HG02981 (cell line): ENCODE measurements around the gene POLR2L.

Experiments used
- ATAC-seq: cut with Tn5 transposase; IDR thresholded peaks from one replicate; pipeline ENCODE4 v1.9.1; 2021; ENCODE audit warnings: mild to moderate bottlenecking, moderate library complexity; ENCODE audit not compliant: unreplicated experiment

Gene POLR2L

DNA sequence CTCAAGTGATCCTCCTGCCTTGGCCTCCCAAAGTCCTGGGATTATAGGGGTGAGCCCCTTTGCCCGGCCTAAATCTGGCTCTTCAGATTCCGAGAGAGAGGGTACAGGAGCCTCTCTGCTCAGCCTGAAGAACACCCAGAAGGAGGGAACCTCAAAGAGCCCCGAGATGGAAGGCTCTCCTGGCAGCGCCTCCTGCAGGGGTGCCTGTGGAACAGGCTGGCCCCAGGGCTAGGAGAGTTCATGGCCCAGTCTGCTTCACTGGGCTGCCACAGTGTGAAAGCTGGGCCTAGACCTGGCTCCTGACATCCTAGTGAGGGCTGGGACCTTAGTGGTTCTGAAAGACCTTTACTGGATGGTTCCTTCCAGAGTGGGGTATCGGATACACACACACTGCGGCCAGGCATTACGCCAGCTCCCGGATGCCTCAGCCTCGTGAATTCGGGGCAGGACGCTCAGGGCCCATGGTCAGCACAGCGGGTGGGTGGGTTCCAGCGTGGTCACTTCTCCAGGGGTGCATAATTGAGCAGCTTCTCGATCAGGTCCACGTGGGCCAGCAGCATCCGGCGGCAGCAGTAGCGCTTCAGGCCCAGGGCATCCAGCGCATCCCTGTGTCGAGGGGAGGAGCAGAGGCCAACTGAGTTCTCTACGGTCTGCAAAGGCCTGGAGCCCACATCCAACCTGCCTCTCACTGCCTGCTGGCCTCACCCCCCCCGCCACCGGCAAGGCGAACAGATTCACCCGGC, 2.3 kb downstream of the POLR2L start:
- ATAC-seq = no peak

DNA sequence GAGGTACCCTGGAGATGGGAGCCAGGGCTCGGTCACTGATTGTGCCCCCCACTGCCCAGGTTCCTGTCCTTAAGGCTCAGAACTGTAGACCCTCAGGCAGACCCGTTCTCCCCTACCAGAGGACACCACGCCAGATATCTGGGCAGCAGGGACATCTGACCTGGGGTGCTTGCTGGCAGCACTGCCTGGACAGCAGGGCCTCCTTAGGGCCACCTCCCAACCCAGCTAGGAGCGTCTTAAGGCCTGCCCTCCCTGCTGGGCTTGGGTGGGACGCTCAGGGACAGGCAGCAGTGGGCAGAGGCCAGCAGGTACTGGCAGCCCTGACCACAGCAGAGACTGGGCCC, 3.1 kb downstream of the POLR2L start:
- ATAC-seq = no peak

GRCh38 chr11:838441-839279, 3.7 kb downstream of the POLR2L start:
- no peak for ATAC-seq

- no peak for ATAC-seq
These were observed 4.4 kb downstream of the POLR2L start for GRCh38 chr11:837990-838307.

DNA sequence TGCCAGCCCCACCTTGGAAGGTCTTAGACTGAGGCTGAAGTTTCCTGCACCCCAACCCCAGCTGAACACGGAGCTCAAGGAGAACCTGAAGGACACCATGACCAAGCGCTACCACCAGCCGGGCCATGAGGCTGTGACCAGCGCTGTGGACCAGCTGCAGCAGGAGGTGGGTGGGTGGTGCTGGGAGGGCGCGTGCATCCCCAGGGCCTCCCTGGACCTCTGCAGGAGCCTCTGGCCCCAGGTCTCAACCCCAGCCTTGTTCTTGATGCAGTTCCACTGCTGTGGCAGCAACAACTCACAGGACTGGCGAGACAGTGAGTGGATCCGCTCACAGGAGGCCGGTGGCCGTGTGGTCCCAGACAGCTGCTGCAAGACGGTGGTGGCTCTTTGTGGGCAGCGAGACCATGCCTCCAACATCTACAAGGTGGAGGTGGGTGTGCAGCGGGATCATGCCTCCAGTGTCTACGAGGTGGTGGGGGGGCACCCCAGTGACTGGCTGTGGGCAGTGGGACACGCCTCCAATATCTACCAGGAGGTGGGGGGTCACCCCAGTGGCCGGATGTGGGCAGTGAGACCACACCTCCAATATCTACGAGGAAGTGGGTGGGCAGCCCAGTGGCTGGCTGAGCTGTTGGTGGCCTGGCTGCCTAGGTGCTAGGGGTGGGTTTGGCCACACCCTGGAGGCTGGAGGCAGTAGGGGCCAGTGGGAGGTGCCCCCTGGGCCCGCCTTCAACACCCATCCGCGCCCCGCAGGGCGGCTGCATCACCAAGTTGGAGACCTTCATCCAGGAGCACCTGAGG, 4.9 kb downstream of the POLR2L start:
- ATAC-seq = no peak

GRCh38 chr11:836700-837099, 5.6 kb downstream of the POLR2L start:
- ATAC-seq = no peak

GRCh38 chr11:836274-836673, 6.1 kb downstream of the POLR2L start:
- no peak for ATAC-seq

DNA sequence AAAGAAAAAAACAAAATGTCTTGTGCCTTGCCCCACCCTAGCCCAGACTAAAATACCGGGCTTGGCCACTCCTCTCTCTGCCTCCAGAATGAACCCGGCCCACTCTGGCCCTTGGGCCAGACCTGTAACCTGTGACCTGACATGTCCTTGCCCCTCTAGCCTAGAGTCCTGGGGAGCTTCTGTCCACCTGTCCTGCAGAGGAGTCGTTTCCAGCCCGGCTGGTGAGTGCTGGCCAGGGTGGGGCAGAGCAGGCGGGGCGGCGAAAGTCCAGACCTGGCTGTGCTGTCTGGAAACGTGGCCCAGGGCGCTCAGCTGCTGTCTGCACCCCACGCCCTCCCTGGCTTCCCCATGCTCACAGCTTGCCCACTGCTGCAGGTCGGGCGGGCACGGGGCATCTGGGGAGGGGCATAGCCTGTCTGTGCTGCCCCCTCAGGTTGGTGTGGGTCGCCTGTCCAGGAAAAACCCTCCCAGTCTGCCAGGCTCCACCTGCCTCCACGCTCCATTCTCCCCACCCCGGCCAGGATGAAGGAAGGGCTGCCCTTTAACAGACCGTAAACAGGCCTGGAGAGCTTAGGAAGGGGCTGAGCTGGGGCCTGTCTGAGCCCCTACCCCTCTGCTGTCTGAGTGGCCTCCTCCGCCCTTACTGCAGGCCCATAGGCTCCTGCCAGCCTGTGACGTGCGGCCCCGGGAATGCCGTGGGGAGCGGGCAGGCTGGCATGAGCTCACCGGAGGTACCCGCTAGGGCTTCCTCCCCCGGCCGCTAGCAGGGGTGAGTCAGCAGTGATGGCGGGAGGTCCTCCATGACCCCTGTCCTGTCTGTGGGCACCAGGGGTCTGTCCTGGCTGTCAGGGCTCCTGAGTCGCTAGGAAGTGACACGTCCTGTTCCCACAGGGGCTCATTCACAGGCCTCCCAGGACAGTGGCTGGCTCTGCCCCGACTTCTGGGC, 7.7 kb downstream of the POLR2L start:
- ATAC-seq = no peak

- no peak for ATAC-seq
These were observed 8.4 kb downstream of the POLR2L start for GRCh38 chr11:833849-834311.

GRCh38 chr11:833114-833791, 9.1 kb downstream of the POLR2L start:
- ATAC-seq = no peak

DNA sequence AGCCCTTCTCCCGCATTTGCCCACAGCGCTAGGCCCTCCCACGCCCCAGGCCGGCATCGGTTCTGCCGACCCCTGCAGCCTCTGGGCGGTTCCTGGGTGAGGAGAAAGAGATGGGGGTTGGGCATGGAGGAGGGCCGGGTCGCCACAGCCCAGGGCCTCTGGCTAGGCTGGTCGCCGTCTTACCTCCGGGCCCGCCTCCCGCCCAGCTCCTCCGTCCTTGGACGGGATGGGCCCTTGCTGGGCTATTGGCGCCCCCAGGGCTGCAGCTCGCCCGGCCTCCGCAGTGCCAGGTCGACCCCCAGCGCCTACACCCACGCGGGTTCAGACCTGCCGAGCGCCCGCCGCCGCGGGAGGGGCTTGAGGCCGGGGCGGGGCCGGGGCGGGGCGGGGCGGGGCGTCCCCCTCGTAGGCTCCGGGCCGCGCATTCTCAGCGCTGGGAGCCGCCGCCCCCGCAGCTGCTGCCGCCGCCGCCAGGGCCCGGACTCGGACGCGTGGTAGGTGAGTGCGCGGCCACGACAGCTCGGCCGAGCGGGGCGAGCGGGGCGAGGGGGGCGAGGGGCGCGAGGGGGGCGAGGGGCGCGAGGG, 9.7 kb downstream of the POLR2L start, which contains the start of gene CD151:
TSS of gene CD151 (plus strand) at position 424 of the 585 bp plus-strand sequence. CDS start 3,118 bp downstream, outside the sequence.
- ATAC-seq = peak; percentile 40

DNA sequence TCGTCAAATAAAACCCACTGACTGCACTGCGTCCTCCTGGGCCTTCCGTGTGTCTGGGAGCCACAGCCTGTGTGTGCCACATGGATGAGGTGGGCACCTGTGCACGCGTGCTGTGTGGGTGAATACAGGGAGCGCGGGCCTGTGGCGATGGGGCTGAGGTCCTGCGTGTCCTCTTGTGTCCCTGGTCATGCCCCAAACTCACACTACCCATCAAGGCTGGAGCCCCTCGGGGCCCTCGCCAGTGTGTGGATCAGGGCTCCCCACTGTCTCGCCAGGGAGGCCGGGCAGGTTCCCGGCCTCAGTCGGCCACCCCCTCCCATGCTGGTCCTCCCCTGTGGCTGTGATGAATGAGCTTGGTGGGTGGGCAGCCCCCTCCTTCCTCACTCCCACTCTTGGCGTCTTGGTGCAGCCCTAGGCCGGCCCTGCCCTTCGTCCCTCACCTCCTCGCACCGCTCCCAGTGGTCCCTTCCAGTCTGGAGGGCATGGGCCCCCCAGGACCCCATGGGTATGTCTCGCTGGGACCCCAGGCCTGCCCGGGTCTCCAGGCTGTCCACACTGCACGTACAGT, 10.3 kb downstream of the POLR2L start:
- no peak for ATAC-seq

DNA sequence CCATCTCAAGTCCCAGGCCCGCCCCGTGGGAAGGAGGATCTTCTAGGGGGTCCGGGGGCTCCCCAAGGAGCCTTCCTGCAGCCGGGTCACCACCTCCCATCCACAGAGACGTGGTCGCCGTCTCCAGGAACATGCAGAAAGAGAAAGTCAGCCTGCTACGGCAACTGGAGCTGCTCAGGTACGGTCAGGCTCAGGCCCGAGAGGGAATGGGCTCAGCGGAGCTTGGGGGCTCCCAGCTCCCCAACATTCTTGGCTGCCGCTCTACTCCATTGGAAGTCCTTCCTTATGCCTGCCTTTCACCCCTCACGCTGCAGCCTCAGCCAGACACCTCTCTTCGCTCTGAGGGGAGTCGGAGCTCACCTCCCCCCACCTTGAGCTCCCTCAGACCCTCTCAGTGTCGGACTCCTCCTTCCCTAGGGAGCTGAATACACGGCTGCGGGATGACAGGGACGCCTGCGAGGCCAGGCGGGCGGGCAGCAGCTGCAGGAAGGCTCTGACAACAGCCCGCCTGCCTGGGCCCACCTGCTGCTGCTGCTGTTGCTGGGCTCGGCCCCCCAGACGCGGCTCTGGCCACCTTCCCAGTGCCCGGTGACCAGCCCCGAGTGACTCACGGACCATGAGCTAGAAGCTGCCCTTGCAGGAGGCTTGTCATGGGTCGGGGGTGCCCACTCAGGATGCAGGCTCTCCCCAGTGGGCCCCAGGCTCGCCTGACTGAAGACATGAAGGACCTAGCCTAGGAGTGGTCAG, 11.0 kb downstream of the POLR2L start:
- no peak for ATAC-seq

GRCh38 chr11:830295-831117, 11.8 kb downstream of the POLR2L start:
- no peak for ATAC-seq

GRCh38 chr11:829847-830294, 12.5 kb downstream of the POLR2L start:
- ATAC-seq = no peak

DNA sequence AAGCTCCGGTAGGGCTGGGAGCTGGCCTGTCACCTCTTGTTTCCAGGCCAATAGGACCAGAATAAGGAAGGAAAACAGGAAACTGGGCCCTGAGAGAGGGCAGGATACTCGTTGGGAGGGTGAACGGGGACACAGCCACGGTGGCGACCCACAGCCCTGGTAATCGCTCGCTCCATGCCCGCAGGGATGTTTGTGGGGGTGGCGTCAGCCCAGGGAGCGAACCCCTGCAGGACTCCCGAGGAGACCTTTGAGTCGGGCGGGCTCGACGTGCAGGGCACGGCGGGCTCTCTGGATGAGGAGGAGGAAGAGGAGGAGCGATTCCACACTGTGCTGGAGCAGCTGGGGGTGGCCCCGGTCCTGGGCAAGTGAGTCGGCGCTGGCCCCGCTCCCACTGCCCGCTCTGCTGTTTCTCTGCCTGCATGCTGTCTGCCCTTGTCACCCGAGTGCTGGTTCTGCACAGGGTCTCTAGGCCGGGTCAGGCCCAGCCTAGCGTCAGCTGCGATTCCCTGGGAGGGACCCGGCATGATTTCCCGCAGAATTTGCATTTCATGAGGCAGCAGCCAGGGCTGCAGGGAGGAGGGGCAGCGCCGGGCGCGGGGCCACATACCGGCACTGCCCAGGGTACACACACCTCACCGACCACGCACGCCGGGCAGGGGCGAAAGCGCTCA, 13.0 kb downstream of the POLR2L start:
- no peak for ATAC-seq
